Hippocampal formation (tissue), 2 donors: Measurements from ENCODE around the gene FLCN.

ENCODE experiments used
- DNase-seq, 2 donors: peaks; one replicate each; lab custom pipeline; 2025; lab: John Stamatoyannopoulos, UW

The FLCN gene

DNA sequence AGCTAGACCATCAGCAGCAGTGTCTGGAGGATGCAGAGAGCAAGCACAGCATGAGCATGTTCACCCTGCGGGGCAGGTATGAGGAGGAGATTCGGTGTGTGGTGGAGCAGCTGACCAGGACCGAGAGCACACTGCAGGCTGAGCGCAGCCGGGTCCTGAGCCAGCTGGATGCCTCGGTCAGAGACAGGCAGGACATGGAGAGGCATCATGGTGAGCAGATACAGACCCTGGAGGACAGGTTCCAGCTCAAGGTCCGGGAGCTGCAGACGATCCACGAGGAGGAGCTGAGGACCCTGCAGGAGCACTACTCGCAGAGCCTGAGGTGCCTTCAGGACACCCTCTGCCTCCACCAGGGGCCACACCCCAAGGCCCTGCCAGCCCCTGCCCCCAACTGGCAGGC lies 69.6 kb downstream of the FLCN start:
- DNase-seq = no peak

DNA sequence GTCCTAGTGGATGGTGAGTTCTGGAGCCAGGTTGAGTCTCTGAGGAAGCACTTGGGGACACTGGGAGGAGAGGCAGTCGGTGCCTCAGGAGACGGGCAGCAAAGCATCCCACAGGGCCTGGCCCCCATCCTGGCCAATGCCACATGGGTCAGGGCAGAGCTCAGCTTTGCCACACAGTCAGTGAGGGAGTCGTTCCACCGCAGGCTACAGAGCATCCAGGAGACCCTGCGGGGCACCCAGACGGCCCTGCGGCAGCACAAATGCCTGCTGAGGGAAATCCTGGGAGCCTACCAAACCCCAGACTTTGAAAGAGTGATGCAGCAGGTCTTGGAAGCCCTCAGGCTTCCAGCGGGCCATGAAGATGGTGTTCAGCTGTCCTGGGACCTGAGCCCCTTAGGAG lies 70.5 kb downstream of the FLCN start:
- DNase-seq = no peak

DNA sequence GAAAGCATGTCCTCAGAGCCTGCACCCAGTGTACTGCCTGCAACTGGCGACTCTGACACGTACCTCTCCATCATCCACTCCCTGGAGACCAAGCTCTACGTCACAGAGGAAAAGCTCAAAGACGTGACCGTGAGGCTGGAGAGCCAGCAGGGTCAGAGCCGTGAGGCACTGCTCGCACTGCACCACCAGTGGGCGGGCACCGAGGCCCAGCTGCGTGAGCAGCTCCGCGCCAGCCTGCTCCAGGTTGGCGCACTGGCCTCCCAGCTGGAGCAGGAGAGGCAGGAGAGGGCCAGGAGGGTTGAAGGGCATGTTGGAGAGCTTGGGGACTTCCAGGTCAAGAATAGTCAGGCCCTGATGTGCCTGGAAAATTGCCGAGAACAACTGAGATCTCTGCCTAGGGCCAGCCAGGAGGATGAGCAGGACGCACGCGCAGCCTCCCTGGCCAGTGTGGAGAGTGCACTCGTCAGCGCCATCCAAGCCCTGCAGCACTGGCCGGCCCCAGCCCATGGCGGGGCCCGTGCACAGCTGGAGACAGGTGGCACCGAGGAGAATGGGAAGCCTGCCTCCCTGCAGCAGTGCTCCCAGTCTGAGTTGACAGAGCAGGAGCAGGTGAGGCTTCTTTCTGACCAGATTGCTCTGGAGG lies 71.2 kb downstream of the FLCN start:
- DNase-seq = no peak

DNA sequence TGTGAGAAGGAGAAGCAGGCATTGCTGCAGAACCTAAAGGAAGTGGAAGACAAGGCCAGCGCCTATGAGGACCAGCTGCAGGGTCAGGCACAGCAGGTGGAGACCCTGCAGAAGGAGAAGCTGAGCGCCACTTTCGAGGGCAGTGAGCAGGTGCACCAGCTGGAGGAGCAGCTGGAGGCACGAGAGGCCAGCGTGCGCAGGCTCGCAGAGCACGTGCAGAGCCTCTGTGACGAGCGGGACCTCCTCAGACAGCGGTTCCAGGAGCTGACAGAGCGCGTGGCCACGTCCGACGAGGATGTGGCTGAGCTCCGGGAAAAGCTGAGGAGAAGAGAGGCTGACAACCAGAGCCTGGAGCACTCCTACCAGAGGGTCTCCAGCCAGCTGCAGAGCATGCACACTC lies 72.3 kb downstream of the FLCN start:
- no peak for DNase-seq

DNA sequence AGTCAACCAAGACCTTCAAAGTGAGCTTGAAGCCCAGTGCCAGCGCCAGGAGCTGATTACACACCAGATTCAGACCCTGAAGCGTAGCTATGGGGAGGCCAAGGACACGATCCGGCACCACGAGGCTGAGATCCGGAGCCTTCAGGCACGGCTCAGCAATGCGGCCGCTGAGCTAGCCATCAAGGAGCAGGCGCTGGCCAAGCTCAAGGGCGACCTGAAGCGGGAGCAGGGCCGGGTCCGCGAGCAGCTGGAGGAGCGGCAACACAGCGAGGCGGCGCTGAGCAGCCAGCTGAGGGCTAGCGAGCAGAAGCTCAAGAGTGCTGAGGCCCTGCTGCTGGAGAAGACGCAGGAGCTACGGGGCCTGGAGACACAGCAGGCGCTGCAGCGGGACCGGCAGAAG lies 72.8 kb downstream of the FLCN start:
- DNase-seq = no peak
